Activated CD8-positive, alpha-beta T cell treated with anti-CD3 and anti-CD28 coated beads, Interleukin-2, amount 10 ng/mL, durations not matched to agents 7 days and 5 days (primary cell): ENCODE measurements around the gene HDHD2. TPM values are rescaled to one million over a fixed set of nuclear protein-coding genes. Genes with fewer than 3 reads are reported as not detected.

ENCODE experiments used
- total RNA-seq, 2 experiments: library from RNA; stranded (reverse); gene quantifications; one replicate each; pipeline ENCODE4 v1.2.3, GENCODE V29; 2021

HDHD2 gene
- total RNA-seq, 2 experiments from 2014 or later, result 31.9 to 38.3 TPM

Other genes with a start within 250 kb of the HDHD2 start
- gene PIAS2, start 233.0 kb downstream of the HDHD2 start, total RNA-seq, result 10 to 100 TPM; 25.7 to 26.0 TPM
- under 1 TPM; 0.34 to 0.76 TPM for gene KATNAL2, start 232.9 kb downstream of the HDHD2 start, total RNA-seq
- gene ELOA2, start 114.9 kb downstream of the HDHD2 start, total RNA-seq, result not detected
- gene IER3IP1, start 25.9 kb upstream of the HDHD2 start, total RNA-seq, result 10 to 100 TPM; 11.7 to 12.4 TPM
- gene SKOR2, start 101.2 kb upstream of the HDHD2 start, total RNA-seq, result not detected